ENCODE results near the gene M1AP.

DNA sequence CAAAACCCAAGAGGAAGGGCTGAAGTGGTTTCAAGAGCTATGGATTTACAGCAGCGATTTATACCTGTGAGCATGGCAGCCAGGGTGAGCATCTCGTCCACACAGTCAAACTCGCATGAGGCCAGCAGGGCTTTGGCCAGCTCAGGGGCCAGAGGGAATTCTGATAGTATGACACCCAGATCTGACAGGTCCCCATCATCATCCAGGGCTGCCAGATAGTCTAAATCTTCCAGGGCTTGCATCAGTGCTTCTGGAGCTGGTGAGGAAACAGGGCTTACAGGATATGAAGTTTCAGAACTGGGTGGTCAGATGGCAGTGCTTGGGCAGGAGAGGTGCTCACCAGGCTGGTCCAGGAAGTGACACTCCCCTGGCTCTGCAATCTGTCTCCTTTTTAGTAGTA is 125.6 kb downstream of the M1AP start:
- no peak for TF ChIP-seq JUND (IDR thresholded peaks at IDR 0.05)
- TF ChIP-seq, protein P1, sequence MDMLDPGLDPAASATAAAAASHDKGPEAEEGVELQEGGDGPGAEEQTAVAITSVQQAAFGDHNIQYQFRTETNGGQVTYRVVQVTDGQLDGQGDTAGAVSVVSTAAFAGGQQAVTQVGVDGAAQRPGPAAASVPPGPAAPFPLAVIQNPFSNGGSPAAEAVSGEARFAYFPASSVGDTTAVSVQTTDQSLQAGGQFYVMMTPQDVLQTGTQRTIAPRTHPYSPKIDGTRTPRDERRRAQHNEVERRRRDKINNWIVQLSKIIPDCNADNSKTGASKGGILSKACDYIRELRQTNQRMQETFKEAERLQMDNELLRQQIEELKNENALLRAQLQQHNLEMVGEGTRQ (IDR thresholded peaks at IDR 0.05; ENCODE audit: borderline replicate concordance, low read depth, low read length) = no peak
- TF ChIP-seq TAF1 (IDR thresholded peaks at IDR 0.05; ENCODE audit: borderline replicate concordance, low read depth, low read length) = no peak
- TF ChIP-seq GABPA (IDR thresholded peaks at IDR 0.05; ENCODE audit: low read depth) = no peak
- TF ChIP-seq, protein P2, sequence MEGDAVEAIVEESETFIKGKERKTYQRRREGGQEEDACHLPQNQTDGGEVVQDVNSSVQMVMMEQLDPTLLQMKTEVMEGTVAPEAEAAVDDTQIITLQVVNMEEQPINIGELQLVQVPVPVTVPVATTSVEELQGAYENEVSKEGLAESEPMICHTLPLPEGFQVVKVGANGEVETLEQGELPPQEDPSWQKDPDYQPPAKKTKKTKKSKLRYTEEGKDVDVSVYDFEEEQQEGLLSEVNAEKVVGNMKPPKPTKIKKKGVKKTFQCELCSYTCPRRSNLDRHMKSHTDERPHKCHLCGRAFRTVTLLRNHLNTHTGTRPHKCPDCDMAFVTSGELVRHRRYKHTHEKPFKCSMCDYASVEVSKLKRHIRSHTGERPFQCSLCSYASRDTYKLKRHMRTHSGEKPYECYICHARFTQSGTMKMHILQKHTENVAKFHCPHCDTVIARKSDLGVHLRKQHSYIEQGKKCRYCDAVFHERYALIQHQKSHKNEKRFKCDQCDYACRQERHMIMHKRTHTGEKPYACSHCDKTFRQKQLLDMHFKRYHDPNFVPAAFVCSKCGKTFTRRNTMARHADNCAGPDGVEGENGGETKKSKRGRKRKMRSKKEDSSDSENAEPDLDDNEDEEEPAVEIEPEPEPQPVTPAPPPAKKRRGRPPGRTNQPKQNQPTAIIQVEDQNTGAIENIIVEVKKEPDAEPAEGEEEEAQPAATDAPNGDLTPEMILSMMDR (IDR thresholded peaks at IDR 0.05) = no peak
- no peak; the same call in 1 of the 2 replicates for TF ChIP-seq POLR2AphosphoS5 (IDR thresholded peaks at IDR 0.05; ENCODE audit: low read depth, low read length)
- no peak for TF ChIP-seq EZH2phosphoT487 (IDR thresholded peaks at IDR 0.05; ENCODE audit: borderline replicate concordance, low read depth)

All from SK-N-SH (cell line).